GM18511 (cell line): ENCODE measurements around the gene IFRD1.

Experiments
- ATAC-seq: cut with Tn5 transposase; IDR thresholded peaks from one replicate; pipeline ENCODE4 v1.9.1; 2021; ENCODE audit warnings: mild to moderate bottlenecking, moderate library complexity; ENCODE audit not compliant: unreplicated experiment

The IFRD1 gene

GRCh38 chr7:112485766-112486165 is 35.5 kb downstream of the IFRD1 start:
- ATAC-seq = no peak

GRCh38 chr7:112487457-112488263 is 37.4 kb downstream of the IFRD1 start:
- no peak for ATAC-seq

DNA sequence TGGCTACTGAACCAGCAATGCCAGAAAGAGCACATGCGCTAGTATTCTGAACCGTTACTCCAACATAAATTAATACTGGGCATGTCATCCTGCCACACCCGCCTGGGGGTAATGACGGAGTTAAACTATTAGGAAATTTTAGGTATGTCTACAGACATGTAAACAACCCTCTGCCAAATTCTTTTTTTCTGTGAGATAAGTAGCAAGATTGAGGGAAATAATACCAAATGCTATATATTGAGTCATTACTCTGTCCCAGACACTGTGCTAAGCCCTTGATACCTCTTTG is 37.9 kb downstream of the IFRD1 start:
- ATAC-seq = no peak

GRCh38 chr7:112492186-112492585 is 41.9 kb downstream of the IFRD1 start:
- no peak for ATAC-seq

GRCh38 chr7:112494656-112495055 is 44.4 kb downstream of the IFRD1 start:
- ATAC-seq = no peak

DNA sequence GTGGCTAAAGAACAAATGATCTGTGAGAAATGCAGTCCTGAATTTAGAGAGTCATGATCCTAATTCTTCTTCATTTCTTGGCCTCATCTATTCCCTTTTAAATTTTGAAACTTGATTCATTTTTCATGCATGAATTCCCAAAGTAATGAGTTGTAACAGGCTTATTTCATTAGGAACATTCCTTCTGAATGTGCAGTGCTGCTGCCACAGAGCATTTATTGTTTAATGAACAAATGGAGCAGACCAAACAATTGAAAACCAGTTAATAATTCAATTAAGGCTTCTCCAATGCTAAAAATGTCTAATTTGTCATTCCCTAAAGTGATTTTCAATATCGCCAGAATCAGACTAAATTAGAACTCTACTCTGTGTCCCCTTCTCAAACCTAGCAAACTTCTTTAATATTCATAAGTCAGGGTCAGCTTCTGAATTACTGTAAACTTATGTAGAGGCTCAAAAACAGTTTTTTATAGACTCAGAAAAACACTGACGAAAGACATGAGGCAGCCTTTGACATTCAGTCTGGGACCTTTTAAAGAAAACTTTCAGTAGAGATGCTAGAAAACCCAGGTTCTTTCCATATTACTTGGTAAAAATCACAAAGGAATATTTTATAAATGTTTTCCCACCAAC is 45.0 kb downstream of the IFRD1 start:
- no peak for ATAC-seq

DNA sequence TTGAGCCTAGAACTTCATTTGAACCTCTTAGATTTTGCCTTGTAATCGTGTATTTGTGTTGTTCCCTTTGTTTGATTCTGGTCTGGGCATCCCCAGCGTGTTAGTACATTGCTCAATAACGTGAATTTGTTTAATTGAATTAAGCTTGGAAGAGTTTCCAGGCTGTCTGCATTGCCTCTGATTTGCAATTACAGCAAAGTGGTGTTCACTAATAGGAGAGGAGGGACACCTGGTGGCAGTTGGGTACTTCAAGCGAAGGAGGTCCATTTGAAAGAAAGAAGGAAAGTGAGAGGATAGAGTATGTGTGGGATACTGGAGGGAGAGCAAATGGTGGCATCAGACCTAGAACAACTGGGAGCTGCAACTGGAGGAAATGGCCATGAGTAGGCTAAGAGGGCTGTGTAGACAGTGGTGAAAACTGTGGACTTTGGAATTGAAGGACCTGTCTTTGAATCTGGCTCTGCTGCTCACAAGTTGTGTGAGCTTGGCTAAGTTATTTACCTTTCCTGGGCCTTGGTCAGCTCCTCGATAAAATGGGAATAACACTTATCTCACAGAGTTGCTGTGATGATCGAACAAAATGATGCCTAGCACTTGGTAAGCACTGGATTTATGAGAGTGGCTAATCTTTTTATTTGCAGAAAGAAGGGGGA is 45.7 kb downstream of the IFRD1 start:
- peak; percentile 55 for ATAC-seq

DNA sequence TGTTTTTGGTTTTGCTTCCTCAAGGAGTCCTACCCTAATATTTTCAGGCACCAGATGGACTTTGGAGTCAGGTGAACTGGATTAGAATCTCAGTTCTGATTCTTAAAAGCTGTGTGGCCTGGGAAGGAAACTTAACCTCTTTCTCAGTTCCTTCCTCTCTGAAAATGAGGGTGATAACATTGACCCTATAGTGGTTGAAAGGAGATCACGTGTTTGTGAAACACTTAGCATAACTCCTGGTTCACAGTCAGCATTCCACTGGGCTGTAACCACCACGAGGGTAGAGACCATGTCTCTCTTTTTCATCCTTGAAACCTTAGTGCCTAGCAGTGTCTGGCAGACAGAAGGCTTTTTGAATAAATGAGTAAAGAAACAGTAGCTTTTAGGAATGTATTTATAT is 47.2 kb downstream of the IFRD1 start:
- peak; percentile 80 for ATAC-seq

GRCh38 chr7:112500619-112501018 is 50.4 kb downstream of the IFRD1 start:
- ATAC-seq = no peak

DNA sequence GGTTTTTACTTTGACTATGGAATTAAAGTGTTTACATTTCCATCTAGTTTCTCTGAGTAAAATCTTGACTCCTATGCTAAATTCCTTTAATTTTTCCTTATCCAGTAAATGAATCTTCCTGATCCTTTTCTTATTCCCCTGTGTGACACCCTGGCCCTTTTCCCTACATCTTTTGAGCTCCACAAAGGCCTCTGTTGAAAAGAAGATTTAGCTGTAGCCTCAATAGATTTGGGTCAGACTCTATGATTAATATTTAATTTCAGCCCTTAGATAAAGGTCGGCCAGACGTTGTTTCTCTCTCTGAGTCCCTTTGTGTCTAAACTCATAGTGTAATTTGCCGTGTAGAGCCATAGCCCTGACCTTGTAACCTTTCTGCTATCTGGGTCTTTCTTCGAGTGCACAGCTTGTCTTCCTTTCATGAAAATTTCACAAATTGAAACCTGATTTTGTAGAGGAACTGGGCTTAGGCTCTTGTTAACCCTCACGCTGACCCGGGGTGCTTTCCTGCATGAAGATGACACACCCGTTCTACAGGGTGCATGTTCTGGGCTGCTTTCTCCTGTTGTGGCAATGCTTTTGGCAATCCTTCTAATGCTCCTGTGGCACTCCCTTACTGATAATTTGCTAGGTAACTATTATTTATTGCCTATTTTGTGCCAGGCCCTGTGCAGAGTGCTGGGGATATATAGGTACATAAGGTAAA is 51.7 kb downstream of the IFRD1 start:
- no peak for ATAC-seq

GRCh38 chr7:112502700-112503099 is 52.4 kb downstream of the IFRD1 start:
- ATAC-seq = no peak

DNA sequence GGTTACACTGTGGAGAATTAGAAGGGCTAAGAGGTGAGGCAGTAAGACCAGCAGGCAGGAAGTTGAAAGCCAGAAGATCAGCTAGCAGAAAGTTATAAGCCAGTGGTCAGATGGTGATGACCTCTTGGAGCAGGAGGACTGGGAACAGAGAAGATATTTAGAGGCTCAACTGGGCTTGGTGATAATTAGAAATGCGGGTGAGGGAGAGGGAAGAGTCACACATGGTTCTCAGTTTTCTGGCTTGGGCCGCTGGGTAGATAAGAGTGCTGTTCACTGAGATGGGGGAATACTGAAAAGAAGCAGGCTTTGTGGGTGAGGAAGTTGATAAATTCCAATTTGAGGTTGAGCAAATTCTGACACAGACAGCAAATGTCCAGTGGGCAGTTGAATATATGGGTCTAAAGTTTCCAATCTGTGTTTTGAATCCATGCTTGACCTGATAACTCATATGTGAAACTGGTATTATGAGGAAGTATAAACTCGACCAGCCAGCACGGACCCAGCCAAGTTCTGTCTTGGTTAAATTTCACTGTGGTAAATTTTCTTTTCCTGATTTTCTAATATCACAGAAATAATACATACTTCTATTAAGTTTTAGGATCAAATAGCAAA is 53.2 kb downstream of the IFRD1 start:
- peak; percentile 52 for ATAC-seq

GRCh38 chr7:112504093-112504695 is 53.9 kb downstream of the IFRD1 start:
- ATAC-seq = no peak

DNA sequence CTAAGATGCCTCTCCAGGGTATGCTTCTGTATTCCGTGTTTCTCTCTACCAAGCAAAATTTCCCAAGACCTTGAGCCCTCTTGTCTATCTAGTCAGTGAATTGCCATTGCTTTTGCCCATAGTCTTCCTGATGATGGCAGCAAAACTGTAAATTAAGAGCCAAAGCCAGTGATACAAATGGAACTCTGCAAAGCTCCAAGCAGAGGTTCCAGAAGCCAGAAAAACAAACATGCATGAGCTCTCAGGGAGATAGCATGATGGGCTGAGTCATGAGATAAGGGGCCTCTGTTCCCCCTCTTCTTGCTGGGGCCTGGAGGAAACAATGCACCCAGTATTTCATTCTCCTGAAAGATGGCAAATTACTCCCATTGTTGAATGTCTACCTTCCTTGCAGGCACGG is 55.2 kb downstream of the IFRD1 start:
- ATAC-seq = no peak

- no peak for ATAC-seq
These were observed 58.1 kb downstream of the IFRD1 start for GRCh38 chr7:112508404-112508803.

DNA sequence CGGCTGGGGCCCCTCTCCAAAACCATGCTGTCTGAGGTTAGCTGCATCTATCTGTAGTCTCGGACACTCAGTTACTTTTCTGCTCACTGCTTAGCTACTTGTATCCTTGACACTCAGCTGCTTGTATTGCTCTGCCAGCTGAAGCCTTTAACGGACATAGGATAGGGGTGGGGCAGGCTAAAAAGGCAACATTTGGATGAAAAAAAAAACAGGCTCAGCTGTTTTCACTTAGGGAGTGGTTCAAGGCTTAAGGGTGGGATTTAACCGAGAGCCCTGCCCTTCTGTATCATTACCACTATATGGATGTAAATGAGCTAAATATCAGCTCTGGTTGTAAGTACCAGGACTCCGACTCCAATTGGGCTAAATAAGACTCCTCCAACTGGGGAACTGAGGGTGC is 59.1 kb downstream of the IFRD1 start:
- ATAC-seq = no peak

DNA sequence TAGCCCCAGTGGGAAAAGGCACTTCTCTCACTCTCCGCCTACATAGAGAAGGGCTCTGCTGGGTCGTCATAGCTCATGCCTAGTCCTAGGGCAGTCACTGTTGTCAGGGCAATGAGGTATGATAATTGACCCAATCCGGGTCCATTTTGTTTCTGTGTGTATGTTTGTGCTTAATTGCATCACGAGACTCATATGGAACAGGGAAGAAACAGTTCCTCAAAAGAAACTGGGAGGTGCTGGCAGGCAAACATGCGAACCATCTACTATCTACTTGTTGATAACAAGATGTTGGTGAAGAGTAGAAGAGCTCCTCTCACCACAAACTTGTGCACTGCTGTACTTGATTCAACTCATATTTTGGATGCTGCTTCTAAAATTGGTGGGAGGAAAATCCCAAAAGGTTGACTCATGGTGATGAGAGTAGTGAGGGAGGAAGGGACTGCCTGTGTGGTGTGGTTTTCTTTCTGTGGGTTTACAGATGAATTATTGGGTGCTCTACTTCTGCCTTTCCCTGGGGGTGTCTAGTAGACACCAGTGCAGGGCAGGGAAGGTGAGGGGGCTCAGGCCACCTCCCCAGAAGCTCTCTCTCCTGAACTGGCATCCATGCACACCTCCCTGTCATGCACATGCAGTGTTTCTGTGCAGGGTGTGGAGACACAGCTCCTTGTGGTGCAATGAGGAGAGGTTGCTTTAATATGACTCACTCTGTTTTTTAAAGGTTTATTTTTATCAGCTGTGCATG is 59.9 kb downstream of the IFRD1 start:
- ATAC-seq = peak; percentile 61

DNA sequence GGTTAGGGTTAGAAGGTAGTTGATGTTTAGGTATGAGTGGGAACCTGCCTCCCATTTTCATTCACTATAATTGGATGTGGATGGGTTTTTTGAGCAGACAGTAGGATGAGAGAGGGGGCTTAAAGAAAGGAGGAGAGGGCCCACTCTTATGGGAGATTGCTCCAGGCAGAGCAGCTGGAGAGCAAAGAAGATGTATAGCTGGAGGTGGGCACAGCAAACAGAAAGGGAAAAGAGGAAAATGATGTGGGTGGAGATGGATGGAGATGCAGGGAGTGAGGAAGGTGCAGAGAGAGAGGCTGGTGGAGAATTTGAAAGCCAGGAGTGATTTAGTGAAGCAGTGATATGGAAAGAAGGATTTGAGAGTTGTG is 60.5 kb downstream of the IFRD1 start:
- ATAC-seq = no peak

DNA sequence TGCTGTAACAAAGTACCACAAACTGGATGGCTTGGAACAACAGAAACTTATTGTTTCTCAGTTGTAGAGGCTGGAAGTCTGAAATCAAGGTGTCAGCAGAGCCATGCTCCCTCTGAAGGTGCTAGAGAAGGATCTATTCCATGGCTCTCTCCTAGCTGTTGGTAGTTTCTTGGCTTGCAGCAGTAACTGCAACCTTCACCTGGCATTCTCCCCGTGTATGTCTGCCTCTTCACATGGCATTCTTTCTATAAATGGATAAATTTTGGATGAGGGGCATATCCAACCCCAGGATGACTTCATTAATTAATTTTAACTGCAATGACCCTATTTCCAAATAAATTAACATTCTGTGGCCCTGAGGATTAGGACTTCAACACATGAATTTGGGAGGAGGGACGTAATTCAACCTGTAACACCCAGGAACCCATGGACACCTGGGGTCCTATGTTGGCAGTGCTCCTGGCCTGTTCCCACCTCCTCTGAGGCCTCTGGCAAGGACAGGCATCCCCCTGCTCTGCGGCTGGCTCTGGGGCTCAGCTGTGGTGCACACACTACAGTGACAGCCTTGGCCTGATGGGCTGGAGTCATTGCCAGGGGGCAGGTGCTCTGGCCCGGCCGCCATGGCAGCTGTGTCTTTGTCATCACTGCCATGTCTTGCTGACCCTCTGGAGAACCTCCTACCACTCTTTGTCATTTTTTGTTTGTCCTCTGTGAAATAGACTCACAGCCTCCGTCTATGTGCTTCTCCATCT is 61.4 kb downstream of the IFRD1 start:
- ATAC-seq = no peak
